Activated CD4-positive, alpha-beta memory T cell treated with anti-CD3 and anti-CD28 coated beads for 36 hours (primary cell): ENCODE measurements around the gene GPR101. TPM values are rescaled to one million over a fixed set of nuclear protein-coding genes. Genes with fewer than 3 reads are reported as not detected.
"Not testable (repeated sequence)": the region's sequence is repeated elsewhere in the genome, so short reads cannot be mapped to it uniquely, and the experiment has no call there.

ENCODE experiments used
- CTCF ChIA-PET: fragments of 350-600 bp; sonication (Branson Sonifier 250); formaldehyde crosslinking; loops from one replicate; lab custom pipeline; 2021; ENCODE audit warnings: antibody characterized with exemption, inconsistent platforms; lab: Charles Lee
- POLR2A ChIA-PET: fragments of 350-600 bp; sonication (Branson Sonifier 250); formaldehyde crosslinking; loops from one replicate; lab custom pipeline; 2021; ENCODE audit warnings: antibody characterized with exemption; lab: Charles Lee
- DNase-seq: peaks from one replicate; pipeline ENCODE4 v3.0.0-alpha.2; 2020
- H3K27ac Mint-ChIP-seq: one replicate; pipeline ENCODE4 v1.8.0; 2021; ENCODE audit warnings: mixed read lengths
- H3K27me3 Mint-ChIP-seq: one replicate; pipeline ENCODE4 v1.8.0; 2021; ENCODE audit warnings: mixed read lengths
- H3K36me3 Mint-ChIP-seq: one replicate; pipeline ENCODE4 v1.8.0; 2021; ENCODE audit warnings: mixed read lengths
- H3K4me1 Mint-ChIP-seq: one replicate; pipeline ENCODE4 v1.8.0; 2021; ENCODE audit warnings: low read depth, mixed read lengths
- H3K4me3 Mint-ChIP-seq: one replicate; pipeline ENCODE4 v1.8.0; 2021; ENCODE audit warnings: mild to moderate bottlenecking, mixed read lengths
- H3K9me3 Mint-ChIP-seq: one replicate; pipeline ENCODE4 v1.8.0; 2021; ENCODE audit warnings: mixed read lengths
- intact Hi-C: fragments of 100-400 bp; cut with micrococcal nuclease; formaldehyde crosslinking; loops from one replicate; pipeline ENCODE4 v1.15.1; 2023
- total RNA-seq, 2 experiments: library from RNA; stranded (reverse); gene quantifications; one replicate each; pipeline ENCODE4 v1.2.3, GENCODE V29; 2021

Gene GPR101
- total RNA-seq, 2 experiments from 2014 or later: not detected

- no peaks in the 10 kb centered on the region for H3K4me1 Mint-ChIP-seq
- POLR2A ChIA-PET: no interaction called here
- intact Hi-C loops: no loop called here
- H3K4me3 Mint-ChIP-seq: no peak overlapping the region
- CTCF ChIA-PET: interaction anchor here (2.9 kb wide), 1 partner anchor 11 kb away, joined by 16 read pairs; no protein-coding TSS in a partner anchor
- no peaks in the 10 kb centered on the region for H3K9me3 Mint-ChIP-seq
- H3K27ac Mint-ChIP-seq: no peak overlapping the region
- H3K36me3 Mint-ChIP-seq: no peaks in the 10 kb centered on the region
- no peak for DNase-seq
- peaks cover 1% of the 10 kb centered on the region for H3K27me3 Mint-ChIP-seq
Measured at GRCh38 chrX:137041329-137041728, 7.5 kb upstream of the GPR101 start.

GRCh38 chrX:137040113-137040794, 6.5 kb upstream of the GPR101 start:
- H3K9me3 Mint-ChIP-seq: no peaks in the 10 kb centered on the region
- no peaks in the 10 kb centered on the region for H3K36me3 Mint-ChIP-seq
- ChIA-PET CTCF (no interaction called here), POLR2A (no interaction called here)
- H3K4me1 Mint-ChIP-seq: no peaks in the 10 kb centered on the region
- H3K4me3 Mint-ChIP-seq: no peak overlapping the region
- intact Hi-C loops: no loop called here
- DNase-seq: no peak
- H3K27ac Mint-ChIP-seq: no peak overlapping the region
- H3K27me3 Mint-ChIP-seq: peaks cover 7% of the 10 kb centered on the region

GRCh38 chrX:137034508-137034872, 695 bp upstream of the GPR101 start:
- no peaks in the 10 kb centered on the region for H3K9me3 Mint-ChIP-seq
- H3K36me3 Mint-ChIP-seq: no peaks in the 10 kb centered on the region
- ChIA-PET POLR2A (no interaction called here), CTCF (interaction anchor here (1.0 kb wide), 1 partner anchor 18 kb away, joined by 3 read pairs; no protein-coding TSS in a partner anchor)
- no peak overlapping the region for H3K27ac Mint-ChIP-seq
- intact Hi-C loops: loop anchor here (5.0 to 10.0 kb wide), 2 partner anchors 72 to 430 kb away; no protein-coding TSS in a partner anchor
- H3K4me1 Mint-ChIP-seq: peaks cover 7% of the 10 kb centered on the region
- no peak for DNase-seq
- H3K4me3 Mint-ChIP-seq: no peak overlapping the region
- H3K27me3 Mint-ChIP-seq: peaks cover 37% of the 10 kb centered on the region

GRCh38 chrX:137032841-137033773, 688 bp downstream of the GPR101 start:
- no peaks in the 10 kb centered on the region for H3K36me3 Mint-ChIP-seq
- H3K4me1 Mint-ChIP-seq: peaks cover 7% of the 10 kb centered on the region
- peaks cover 39% of the 10 kb centered on the region for H3K27me3 Mint-ChIP-seq
- H3K27ac Mint-ChIP-seq: no peak overlapping the region
- H3K9me3 Mint-ChIP-seq: no peaks in the 10 kb centered on the region
- POLR2A ChIA-PET: no interaction called here
- intact Hi-C loops: loop anchor here (1.0 to 10.0 kb wide), 3 partner anchors 19 to 428 kb away; no protein-coding TSS in a partner anchor
- CTCF ChIA-PET: interaction anchor here (0.7 to 0.8 kb wide), 2 partner anchors 18 to 25 kb away, joined by 3 read pairs; no protein-coding TSS in a partner anchor
- no peak for DNase-seq
- H3K4me3 Mint-ChIP-seq: no peak overlapping the region

- Mint-ChIP-seq H3K27ac (no peak overlapping the region), H3K4me1 (peaks cover 7% of the 10 kb centered on the region), H3K9me3 (no peaks in the 10 kb centered on the region), H3K4me3 (no peak overlapping the region), H3K27me3 (peaks cover 39% of the 10 kb centered on the region), H3K36me3 (no peaks in the 10 kb centered on the region)
- intact Hi-C loops: loop anchor here (1.0 to 10.0 kb wide), 3 partner anchors 20 to 428 kb away; no protein-coding TSS in a partner anchor
- no peak for DNase-seq
- ChIA-PET CTCF (no interaction called here), POLR2A (no interaction called here)
Measured at GRCh38 chrX:137032341-137032694, 1.5 kb downstream of the GPR101 start.

- Mint-ChIP-seq H3K27me3 (peaks cover 39% of the 10 kb centered on the region), H3K27ac (no peak overlapping the region), H3K4me1 (peaks cover 7% of the 10 kb centered on the region), H3K36me3 (no peaks in the 10 kb centered on the region), H3K4me3 (no peak overlapping the region), H3K9me3 (no peaks in the 10 kb centered on the region)
- ChIA-PET CTCF (no interaction called here), POLR2A (no interaction called here)
- intact Hi-C loops: loop anchor here (1.0 to 10.0 kb wide), 3 partner anchors 21 to 427 kb away; no protein-coding TSS in a partner anchor
- DNase-seq: peak; percentile 61
Measured at GRCh38 chrX:137031517-137032340, 2.1 kb downstream of the GPR101 start.

GRCh38 chrX:137031039-137031438, 2.8 kb downstream of the GPR101 start:
- peaks cover 7% of the 10 kb centered on the region for H3K4me1 Mint-ChIP-seq
- H3K27me3 Mint-ChIP-seq: peaks cover 39% of the 10 kb centered on the region
- CTCF ChIA-PET: no interaction called here
- intact Hi-C loops: loop anchor here (5.0 to 10.0 kb wide), 2 partner anchors 69 to 426 kb away; no protein-coding TSS in a partner anchor
- DNase-seq: no peak
- POLR2A ChIA-PET: no interaction called here
- H3K9me3 Mint-ChIP-seq: no peaks in the 10 kb centered on the region
- H3K27ac Mint-ChIP-seq: no peak overlapping the region
- no peak overlapping the region for H3K4me3 Mint-ChIP-seq
- no peaks in the 10 kb centered on the region for H3K36me3 Mint-ChIP-seq

GRCh38 chrX:137028699-137029098, 5.1 kb downstream of the GPR101 start:
- ChIA-PET CTCF (no interaction called here), POLR2A (no interaction called here)
- DNase-seq: no peak
- Mint-ChIP-seq H3K36me3 (no peaks in the 10 kb centered on the region), H3K4me3 (no peak overlapping the region), H3K27me3 (peaks cover 21% of the 10 kb centered on the region), H3K9me3 (no peaks in the 10 kb centered on the region), H3K4me1 (peaks cover 7% of the 10 kb centered on the region), H3K27ac (no peak overlapping the region)
- intact Hi-C loops: no loop called here

- no peak overlapping the region for H3K4me3 Mint-ChIP-seq
- intact Hi-C loops: no loop called here
- H3K27me3 Mint-ChIP-seq: peaks cover 15% of the 10 kb centered on the region
- H3K9me3 Mint-ChIP-seq: no peaks in the 10 kb centered on the region
- no peaks in the 10 kb centered on the region for H3K36me3 Mint-ChIP-seq
- H3K4me1 Mint-ChIP-seq: peaks cover 1% of the 10 kb centered on the region
- POLR2A ChIA-PET: no interaction called here
- no peak for DNase-seq
- H3K27ac Mint-ChIP-seq: no peak overlapping the region
- CTCF ChIA-PET: no interaction called here
Measured at GRCh38 chrX:137025930-137026329, 7.9 kb downstream of the GPR101 start.

GRCh38 chrX:137000236-137000635, 33.6 kb downstream of the GPR101 start:
- H3K36me3 Mint-ChIP-seq, H3K27me3 Mint-ChIP-seq, POLR2A ChIA-PET, intact Hi-C loops, H3K4me3 Mint-ChIP-seq, H3K9me3 Mint-ChIP-seq, CTCF ChIA-PET, H3K27ac Mint-ChIP-seq, DNase-seq, H3K4me1 Mint-ChIP-seq: not testable (repeated sequence)

GRCh38 chrX:136999024-136999423, 34.8 kb downstream of the GPR101 start:
- Mint-ChIP-seq H3K4me3 (no peak overlapping the region), H3K27ac (no peak overlapping the region), H3K9me3 (no peaks in the 10 kb centered on the region), H3K27me3 (no peaks in the 10 kb centered on the region), H3K4me1 (no peaks in the 10 kb centered on the region), H3K36me3 (peaks cover 3% of the 10 kb centered on the region)
- CTCF ChIA-PET: no interaction called here
- POLR2A ChIA-PET: no interaction called here
- intact Hi-C loops: no loop called here
- no peak for DNase-seq
